SK-N-SH treated with all-trans-retinoic acid at 6 μM for 48 hours (cell line): Measurements from ENCODE around the gene TCERG1L.

Experiments
- ARNTL ChIP-seq: fragments of 450-650 bp; formaldehyde crosslinking; IDR thresholded peaks from 2 replicates; pipeline ENCODE4 v1.5.0; 2020; ENCODE audit warnings: low read depth, mild to moderate bottlenecking, moderate library complexity, borderline replicate concordance
- CREB5 ChIP-seq: fragments of 250-450 bp; sonication (Bioruptor Pico); IDR thresholded peaks from 2 replicates; pipeline ENCODE4 v1.5.1; 2020; ENCODE audit warnings: low read depth, mild to moderate bottlenecking, moderate library complexity
- CSDC2 ChIP-seq: fragments of 250-450 bp; sonication (Bioruptor Pico); IDR thresholded peaks from 2 replicates; pipeline ENCODE4 v1.5.0; 2020; ENCODE audit warnings: mild to moderate bottlenecking, moderate library complexity
- ESRRG ChIP-seq: fragments of 250-450 bp; sonication (Bioruptor Pico); IDR thresholded peaks from 2 replicates; pipeline ENCODE4 v1.6.1; 2021; ENCODE audit warnings: mild to moderate bottlenecking
- OSR1 ChIP-seq: fragments of 250-450 bp; sonication (Bioruptor Pico); IDR thresholded peaks from 2 replicates; pipeline ENCODE4 v1.8.0; 2022; ENCODE audit warnings: moderate library complexity, mild to moderate bottlenecking, inconsistent platforms
- PATZ1 ChIP-seq: fragments of 250-450 bp; sonication (Bioruptor Pico); IDR thresholded peaks from 2 replicates; pipeline ENCODE4 v1.8.0; 2020; ENCODE audit warnings: mild to moderate bottlenecking, moderate library complexity, borderline replicate concordance
- POU6F1 ChIP-seq: fragments of 250-450 bp; sonication (Bioruptor Pico); IDR thresholded peaks from 2 replicates; pipeline ENCODE4 v1.8.0; 2021; ENCODE audit warnings: low read depth, mild to moderate bottlenecking, moderate library complexity, borderline replicate concordance
- PPARA ChIP-seq: fragments of 250-450 bp; sonication (Bioruptor Pico); IDR thresholded peaks from 2 replicates; pipeline ENCODE4 v1.5.0; 2020; ENCODE audit warnings: mild to moderate bottlenecking, borderline replicate concordance
- TOX ChIP-seq: fragments of 250-450 bp; sonication (Bioruptor Pico); IDR thresholded peaks from 2 replicates; pipeline ENCODE4 v1.8.0; 2021; ENCODE audit warnings: mild to moderate bottlenecking, moderate library complexity, borderline replicate concordance
- ZC3H10 ChIP-seq: fragments of 250-450 bp; sonication (Bioruptor Pico); IDR thresholded peaks from 2 replicates; pipeline ENCODE4 v1.5.1; 2021; ENCODE audit warnings: mild to moderate bottlenecking, moderate library complexity
- ZFP3 ChIP-seq: fragments of 250-450 bp; sonication (Bioruptor Pico); IDR thresholded peaks from 2 replicates; pipeline ENCODE4 v1.5.0; 2020; ENCODE audit warnings: mild to moderate bottlenecking, moderate library complexity
- ZFP30 ChIP-seq: fragments of 450-650 bp; formaldehyde crosslinking; IDR thresholded peaks from 2 replicates; pipeline ENCODE4 v1.5.0; 2022; ENCODE audit warnings: mild to moderate bottlenecking, moderate library complexity
- TF ChIP-seq, protein P1 (sequence below): fragments of 250-450 bp; sonication (Bioruptor Pico); IDR thresholded peaks from 2 replicates; pipeline ENCODE4 v1.5.1; 2021; ENCODE audit warnings: mild to moderate bottlenecking, moderate library complexity

DNA sequence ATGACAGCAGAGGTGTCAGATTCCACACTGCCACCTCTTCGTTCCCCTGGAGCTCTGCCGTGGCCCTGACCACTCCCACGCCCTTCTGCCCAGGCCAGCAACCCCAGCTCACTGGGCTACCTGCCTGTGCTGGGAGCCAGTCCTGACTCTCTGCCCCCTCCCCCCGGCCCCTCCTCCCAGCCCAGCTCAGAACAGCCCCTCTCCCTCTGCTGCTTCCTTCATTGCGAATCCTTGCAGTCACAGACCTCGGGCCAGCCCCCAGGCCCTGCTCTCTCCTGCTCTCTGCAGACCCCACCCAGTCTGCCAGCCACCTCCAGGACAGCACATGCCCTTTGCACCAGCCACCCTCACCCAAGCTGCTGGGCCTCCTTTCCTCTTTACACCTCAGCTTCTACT, 60.4 kb downstream of the TCERG1L start:
- TF ChIP-seq ZC3H10 (no peak), ZFP30 (no peak), ZFP3 (CRISPR knock-in tag) (no peak), ESRRG (CRISPR knock-in tag) (no peak), TOX (CRISPR knock-in tag) (no peak), PATZ1 (CRISPR knock-in tag) (no peak), ARNTL (CRISPR knock-in tag) (no peak), CREB5 (CRISPR knock-in tag) (no peak), OSR1 (CRISPR knock-in tag) (no peak), CSDC2 (CRISPR knock-in tag) (no peak), POU6F1 (CRISPR knock-in tag) (no peak), PPARA (CRISPR knock-in tag) (no peak)
- TF ChIP-seq, protein P1, sequence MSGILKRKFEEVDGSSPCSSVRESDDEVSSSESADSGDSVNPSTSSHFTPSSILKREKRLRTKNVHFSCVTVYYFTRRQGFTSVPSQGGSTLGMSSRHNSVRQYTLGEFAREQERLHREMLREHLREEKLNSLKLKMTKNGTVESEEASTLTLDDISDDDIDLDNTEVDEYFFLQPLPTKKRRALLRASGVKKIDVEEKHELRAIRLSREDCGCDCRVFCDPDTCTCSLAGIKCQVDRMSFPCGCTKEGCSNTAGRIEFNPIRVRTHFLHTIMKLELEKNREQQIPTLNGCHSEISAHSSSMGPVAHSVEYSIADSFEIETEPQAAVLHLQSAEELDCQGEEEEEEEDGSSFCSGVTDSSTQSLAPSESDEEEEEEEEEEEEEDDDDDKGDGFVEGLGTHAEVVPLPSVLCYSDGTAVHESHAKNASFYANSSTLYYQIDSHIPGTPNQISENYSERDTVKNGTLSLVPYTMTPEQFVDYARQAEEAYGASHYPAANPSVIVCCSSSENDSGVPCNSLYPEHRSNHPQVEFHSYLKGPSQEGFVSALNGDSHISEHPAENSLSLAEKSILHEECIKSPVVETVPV (CRISPR knock-in tag) = no peak
